Measurements from ENCODE around the gene DNASE1L1. TPM values are rescaled to one million over a fixed set of nuclear protein-coding genes. Genes with fewer than 3 reads are reported as not detected.

DNASE1L1 gene
- total RNA-seq, 4 donors from 2014 or later = 21.7 to 41.4 (median 32.1) TPM

DNA sequence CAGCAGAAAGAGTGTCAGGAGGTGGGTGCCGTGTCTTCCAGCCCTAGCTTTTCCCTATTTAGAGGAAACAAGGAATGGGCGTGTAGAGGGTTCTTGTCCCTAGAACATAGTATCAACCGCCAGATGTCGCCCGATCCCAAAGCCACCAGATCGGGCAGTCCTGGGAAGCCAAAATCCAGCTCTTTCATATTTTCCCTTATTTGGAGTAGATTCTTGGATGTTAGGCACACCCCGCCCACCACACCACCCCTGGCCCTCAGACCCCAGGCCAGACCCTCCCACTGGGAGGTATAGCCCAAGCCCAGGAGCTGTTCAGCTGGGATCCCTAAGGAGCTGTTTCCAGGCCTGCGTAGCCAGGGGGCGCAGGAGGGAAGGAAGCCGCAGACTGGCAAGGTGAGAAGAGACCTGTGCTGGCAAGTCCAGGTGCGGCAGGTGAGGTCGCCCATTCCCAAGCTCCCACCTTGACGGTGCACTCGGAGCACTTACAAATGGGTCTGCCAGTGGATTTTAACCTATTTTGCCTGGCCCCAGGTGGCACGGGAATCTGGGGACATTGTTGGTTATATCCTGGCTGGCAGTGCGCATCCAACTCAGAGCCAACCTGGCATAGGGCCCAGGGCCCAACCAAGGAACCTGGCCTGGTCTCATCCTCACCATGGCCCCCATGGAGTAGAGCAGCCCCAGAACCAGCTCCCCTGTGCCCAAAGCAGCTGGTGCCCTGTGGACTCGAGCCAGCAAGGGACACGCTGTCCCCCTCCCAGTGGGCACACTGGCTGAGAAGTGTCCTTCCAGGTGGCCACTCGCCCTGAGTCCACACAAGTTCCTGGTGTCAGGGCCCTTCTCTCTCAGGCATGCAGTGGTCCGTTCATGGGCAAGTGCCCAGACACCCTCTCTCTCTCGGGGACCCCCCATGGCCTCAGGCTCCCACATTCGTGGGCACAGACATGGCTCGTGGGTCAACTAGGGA lies 35.4 kb downstream of the DNASE1L1 start:
- Histone ChIP-seq H3K4me3 (peak overlapping the region; percentile 37 to 76 (median 70)), H3K36me3 (no peaks in the 10 kb centered on the region), H3K4me1 (peaks cover 0 to 75% (median 18%) of the 10 kb centered on the region in 3 donors), H3K27me3 (no peaks in the 10 kb centered on the region), H3K9me3 (no peaks in the 10 kb centered on the region), H3K27ac (peak overlapping the region; percentile 84 to 99 (median 95))
- intact Hi-C loops (cut with DNase I) = no loop called here
- WGBS, 2 donors = 4 to 56% methylated on average over 6 to 12 of the region's 23 CpGs
- no peak for DNase-seq
- TF ChIP-seq POLR2A (IDR thresholded peaks at IDR 0.05) = peak in 3 of 4 donors; percentile 24 to 59 (median 25)
- TF ChIP-seq, protein P1, sequence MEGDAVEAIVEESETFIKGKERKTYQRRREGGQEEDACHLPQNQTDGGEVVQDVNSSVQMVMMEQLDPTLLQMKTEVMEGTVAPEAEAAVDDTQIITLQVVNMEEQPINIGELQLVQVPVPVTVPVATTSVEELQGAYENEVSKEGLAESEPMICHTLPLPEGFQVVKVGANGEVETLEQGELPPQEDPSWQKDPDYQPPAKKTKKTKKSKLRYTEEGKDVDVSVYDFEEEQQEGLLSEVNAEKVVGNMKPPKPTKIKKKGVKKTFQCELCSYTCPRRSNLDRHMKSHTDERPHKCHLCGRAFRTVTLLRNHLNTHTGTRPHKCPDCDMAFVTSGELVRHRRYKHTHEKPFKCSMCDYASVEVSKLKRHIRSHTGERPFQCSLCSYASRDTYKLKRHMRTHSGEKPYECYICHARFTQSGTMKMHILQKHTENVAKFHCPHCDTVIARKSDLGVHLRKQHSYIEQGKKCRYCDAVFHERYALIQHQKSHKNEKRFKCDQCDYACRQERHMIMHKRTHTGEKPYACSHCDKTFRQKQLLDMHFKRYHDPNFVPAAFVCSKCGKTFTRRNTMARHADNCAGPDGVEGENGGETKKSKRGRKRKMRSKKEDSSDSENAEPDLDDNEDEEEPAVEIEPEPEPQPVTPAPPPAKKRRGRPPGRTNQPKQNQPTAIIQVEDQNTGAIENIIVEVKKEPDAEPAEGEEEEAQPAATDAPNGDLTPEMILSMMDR (IDR thresholded peaks at IDR 0.05) = peak; percentile 44 to 73 (median 58)

DNA sequence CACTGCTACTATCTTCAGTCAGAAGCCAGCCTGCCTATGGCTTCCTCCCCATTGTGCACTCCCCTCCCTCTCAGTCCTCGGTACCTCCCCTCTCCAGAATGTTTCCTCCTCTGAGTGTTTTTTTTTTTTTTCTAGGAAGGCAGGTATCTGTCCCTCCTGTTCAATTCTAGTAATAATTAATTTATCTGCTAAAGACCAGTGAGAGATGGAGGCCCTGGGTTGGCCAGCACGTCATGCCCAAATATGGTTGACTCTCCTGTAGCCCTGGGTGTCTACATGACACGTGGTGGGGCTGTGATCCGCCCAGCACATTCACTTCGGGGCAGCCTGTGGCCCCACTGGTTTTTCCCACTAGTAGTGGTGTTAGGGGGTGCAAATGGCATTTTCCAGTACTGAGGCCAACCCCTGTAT lies 36.4 kb downstream of the DNASE1L1 start:
- Histone ChIP-seq H3K36me3 (peaks cover 0 to 1% (median 0%) of the 10 kb centered on the region in 3 donors), H3K9me3 (no peaks in the 10 kb centered on the region), H3K27me3 (no peaks in the 10 kb centered on the region), H3K27ac (peak overlapping the region; percentile 84 to 99 (median 95)), H3K4me3 (peak overlapping the region; percentile 55 to 76 (median 70)), H3K4me1 (peaks cover 8 to 78% (median 23%) of the 10 kb centered on the region in 3 donors)
- WGBS, 2 donors = 0 to 21% methylated on average over 2 to 5 of the region's 5 CpGs
- TF ChIP-seq, protein P1 (IDR thresholded peaks at IDR 0.05) = no peak
- TF ChIP-seq POLR2A (IDR thresholded peaks at IDR 0.05) = no peak
- intact Hi-C loops (cut with DNase I) = no loop called here
- no peak for DNase-seq

DNA sequence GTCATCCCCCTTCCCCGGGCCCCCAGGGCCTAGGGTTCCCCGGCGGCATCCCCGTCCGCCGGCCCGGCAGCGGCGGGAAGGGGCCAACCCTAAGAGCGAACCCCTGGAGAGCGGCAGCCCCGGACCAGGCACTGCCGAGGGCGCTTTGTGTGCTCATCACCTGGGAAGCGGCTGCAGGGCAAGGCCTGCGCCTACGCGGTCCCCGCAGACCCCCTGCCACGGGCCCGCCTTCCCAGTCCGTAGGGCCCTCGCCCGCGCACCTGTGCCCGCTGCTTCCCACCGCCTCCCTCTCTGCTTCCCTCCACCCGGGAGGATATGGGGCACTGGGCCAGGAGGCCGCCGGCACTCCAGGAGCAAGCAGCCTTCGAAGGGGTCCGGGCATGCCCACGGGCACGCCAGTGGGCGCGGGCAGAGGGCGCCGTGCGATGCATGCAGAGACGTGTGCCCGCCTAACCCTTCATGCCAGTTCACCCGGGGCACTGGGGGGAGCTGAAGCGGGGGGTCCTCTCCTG lies 37.2 kb downstream of the DNASE1L1 start:
- H3K9me3 ChIP-seq = no peaks in the 10 kb centered on the region
- intact Hi-C loops (cut with DNase I) = no loop called here
- peak overlapping the region; percentile 84 to 99 (median 95) for H3K27ac ChIP-seq
- peak overlapping the region; percentile 55 to 76 (median 70) for H3K4me3 ChIP-seq
- no peak for DNase-seq
- peaks cover 15 to 79% (median 23%) of the 10 kb centered on the region in 3 donors for H3K4me1 ChIP-seq
- 40% methylated on average over 6 of the region's 43 CpGs; no CpG with 5 or more reads in 1 of the 2 donors for WGBS, 2 donors
- H3K27me3 ChIP-seq = no peaks in the 10 kb centered on the region
- H3K36me3 ChIP-seq = peaks cover 0 to 9% (median 0%) of the 10 kb centered on the region in 3 donors
- TF ChIP-seq POLR2A (IDR thresholded peaks at IDR 0.05) = peak in 1 of 4 donors; percentile 18
- TF ChIP-seq, protein P1 (IDR thresholded peaks at IDR 0.05) = no peak

DNA sequence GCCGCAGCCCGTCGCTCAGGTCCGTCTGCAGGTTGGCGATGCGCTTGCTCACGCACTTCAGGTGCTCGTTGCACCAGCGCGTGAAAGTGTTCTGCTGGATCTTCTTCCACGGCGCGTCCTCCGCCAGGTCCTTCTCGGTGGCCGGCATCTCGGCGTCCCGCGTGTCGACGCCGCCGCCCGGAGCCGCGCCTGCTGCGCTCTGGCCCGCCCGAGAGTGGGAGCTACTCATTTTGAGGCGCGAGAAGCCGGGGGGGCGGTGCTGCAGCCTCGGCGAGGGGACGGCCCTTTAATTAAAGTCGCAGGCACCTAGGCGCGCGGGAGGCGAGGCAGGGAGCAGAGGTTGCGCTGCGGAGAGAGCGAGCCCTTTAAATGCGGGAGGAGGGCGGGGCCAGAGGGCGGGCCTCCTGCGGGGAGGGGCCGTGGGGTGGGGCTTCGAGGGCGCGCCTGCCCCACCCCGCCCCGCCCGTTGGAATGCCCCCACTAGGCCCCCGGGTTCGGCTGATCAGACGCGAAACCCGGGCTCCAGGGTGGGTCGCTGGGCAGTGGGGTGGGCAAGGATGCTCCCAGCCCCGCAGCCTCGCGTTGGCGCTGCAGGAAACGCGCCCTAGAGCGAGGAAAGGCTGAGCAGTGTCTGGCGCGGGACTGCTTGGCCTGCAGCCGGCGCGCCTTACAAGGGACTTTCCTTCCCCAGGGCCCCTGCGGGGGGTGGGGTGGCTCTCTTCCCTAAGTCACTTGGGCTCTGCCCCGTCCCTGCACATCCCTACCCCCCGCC lies 37.9 kb downstream of the DNASE1L1 start:
- Histone ChIP-seq H3K4me3 (peak overlapping the region; percentile 55 to 76 (median 70)), H3K27me3 (no peaks in the 10 kb centered on the region), H3K36me3 (peaks cover 2 to 15% (median 5%) of the 10 kb centered on the region in 3 donors), H3K9me3 (no peaks in the 10 kb centered on the region), H3K27ac (peak overlapping the region; percentile 84 to 99 (median 96)), H3K4me1 (peaks cover 15 to 85% (median 23%) of the 10 kb centered on the region in 3 donors)
- peak in 3 of 4 donors; percentile 72 to 97 (median 95) for TF ChIP-seq POLR2A (IDR thresholded peaks at IDR 0.05)
- TF ChIP-seq, protein P1 (IDR thresholded peaks at IDR 0.05) = no peak
- intact Hi-C loops (cut with DNase I) = no loop called here
- 0% methylated on average over 6 of the region's 77 CpGs; no CpG with 5 or more reads in 1 of the 2 donors for WGBS, 2 donors
- peak; percentile 67 for DNase-seq

All from esophagus squamous epithelium (tissue), 5 donors.